ENCODE measurements around the gene TATDN3. TPM values are rescaled to one million over a fixed set of nuclear protein-coding genes. Genes with fewer than 3 reads are reported as not detected.

Gene TATDN3
- total RNA-seq, 2 experiments from 2014 or later, result 35.4 to 52.5 TPM

DNA sequence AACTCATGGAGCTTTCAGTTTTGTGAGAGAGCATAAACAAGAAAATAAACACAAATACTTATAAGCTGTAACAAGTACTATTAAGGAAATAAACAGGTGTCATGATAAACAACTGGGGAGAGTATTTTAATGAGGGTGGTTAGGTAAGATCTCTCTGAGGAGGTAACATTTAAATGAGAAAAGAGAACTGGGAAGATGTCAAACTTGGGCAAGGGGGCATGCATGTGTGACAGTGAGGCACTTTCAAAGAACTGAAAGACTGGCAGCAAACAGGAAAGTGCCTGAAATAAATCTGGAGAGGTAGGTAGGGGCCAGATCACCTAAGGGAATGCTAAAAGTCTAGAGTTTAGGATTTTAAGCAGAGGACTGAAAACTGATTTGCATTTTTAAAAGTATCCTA, 37.9 kb upstream of the TATDN3 start:
- no TSS peak for BruUV-seq (replicated peaks)
- Histone ChIP-seq H3K27ac (ENCODE audit: low read depth, low read length, poor library complexity, severe bottlenecking) (peak overlapping the region; percentile 65), H3K9me2 (ENCODE audit: insufficient read depth, low read length) (no peaks in the 10 kb centered on the region), H3K4me2 (ENCODE audit: low read length) (peak overlapping the region; percentile 50), H3K4me3 (ENCODE audit: low read depth, low read length, poor library complexity, severe bottlenecking) (peak overlapping the region; percentile 15), H4K20me1 (ENCODE audit: insufficient read depth, low read length) (peaks cover 7% of the 10 kb centered on the region), H3K4me1 (ENCODE audit: insufficient read depth, low read length, poor library complexity, severe bottlenecking) (peaks cover 48% of the 10 kb centered on the region), H3K36me3 (ENCODE audit: insufficient read depth, low read length) (peaks cover 23% of the 10 kb centered on the region), H2AFZ (ENCODE audit: low read length) (no peak overlapping the region), H3K9me3 (ENCODE audit: low read length) (no peaks in the 10 kb centered on the region), H3K79me2 (ENCODE audit: insufficient read depth, low read depth, low read length) (peaks cover 49% of the 10 kb centered on the region; the same call in 1 of the 2 replicates)
- POLR2A ChIA-PET, result interaction anchor here (0.6 to 3.7 kb wide), 7 partner anchors 10 to 357 kb away, joined by 3 to 25 read pairs (median 4); partner anchors contain the start of genes NSL1 and TATDN3
- DNase-seq (ENCODE audit: low spot score), result peak; percentile 22
- TF ChIP-seq CTCF (conservative IDR thresholded peaks at IDR 0.05; ENCODE audit: low read length), result no peak
- TF ChIP-seq EZH2phosphoT487 (IDR thresholded peaks at IDR 0.05; ENCODE audit: borderline replicate concordance, low read depth, low read length), result no peak
- intact Hi-C loops (cut with micrococcal nuclease; ENCODE audit: unreplicated experiment), result loop anchor here (2.0 to 5.0 kb wide), 3 partner anchors 39 to 244 kb away; partner anchors contain the start of genes NSL1 and TATDN3
- CTCF ChIA-PET (ENCODE audit: unreplicated experiment), result no interaction called here

DNA sequence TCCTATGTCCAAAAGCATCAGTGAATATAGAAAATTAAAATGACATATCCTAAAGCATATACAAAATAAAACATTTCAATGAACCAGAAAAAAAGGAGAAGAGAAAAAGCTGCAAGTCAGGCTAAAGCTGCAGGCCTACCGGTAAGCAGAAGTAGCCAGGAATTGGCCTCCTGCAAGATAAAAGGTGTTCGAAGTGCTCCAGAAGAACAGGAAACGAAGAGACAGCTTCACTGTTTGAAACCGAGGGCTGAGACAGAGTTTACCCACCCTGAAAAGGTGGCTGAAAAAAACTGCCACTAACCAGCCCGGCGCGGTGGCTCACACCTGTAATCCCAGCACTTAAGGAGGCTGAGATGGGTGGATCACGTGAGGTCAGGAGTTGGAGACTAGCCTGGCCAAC, 37.5 kb upstream of the TATDN3 start:
- TF ChIP-seq EZH2phosphoT487 (IDR thresholded peaks at IDR 0.05; ENCODE audit: borderline replicate concordance, low read depth, low read length) (no peak), CTCF (conservative IDR thresholded peaks at IDR 0.05; ENCODE audit: low read length) (no peak)
- Histone ChIP-seq H2AFZ (ENCODE audit: low read length) (no peak overlapping the region), H3K9me3 (ENCODE audit: low read length) (no peaks in the 10 kb centered on the region), H3K36me3 (ENCODE audit: insufficient read depth, low read length) (peaks cover 28% of the 10 kb centered on the region), H3K79me2 (ENCODE audit: insufficient read depth, low read depth, low read length) (peaks cover 45% of the 10 kb centered on the region; the same call in 1 of the 2 replicates), H4K20me1 (ENCODE audit: insufficient read depth, low read length) (peaks cover 7% of the 10 kb centered on the region), H3K9me2 (ENCODE audit: insufficient read depth, low read length) (no peaks in the 10 kb centered on the region), H3K4me2 (ENCODE audit: low read length) (peak overlapping the region; percentile 50), H3K4me1 (ENCODE audit: insufficient read depth, low read length, poor library complexity, severe bottlenecking) (peaks cover 48% of the 10 kb centered on the region), H3K27ac (ENCODE audit: low read depth, low read length, poor library complexity, severe bottlenecking) (peak overlapping the region; percentile 65), H3K4me3 (ENCODE audit: low read depth, low read length, poor library complexity, severe bottlenecking) (peak overlapping the region; percentile 15)
- intact Hi-C loops (cut with micrococcal nuclease; ENCODE audit: unreplicated experiment), result loop anchor here (2.0 to 5.0 kb wide), 3 partner anchors 38 to 243 kb away; partner anchors contain the start of genes NSL1 and TATDN3
- CTCF ChIA-PET (ENCODE audit: unreplicated experiment), result no interaction called here
- POLR2A ChIA-PET, result interaction anchor here (1.0 to 3.7 kb wide), 5 partner anchors 15 to 54 kb away, joined by 4 to 25 read pairs (median 4); partner anchors contain the start of genes NSL1 and TATDN3
- DNase-seq (ENCODE audit: low spot score), result peak; percentile 81
- BruUV-seq (replicated peaks), result no TSS peak

DNA sequence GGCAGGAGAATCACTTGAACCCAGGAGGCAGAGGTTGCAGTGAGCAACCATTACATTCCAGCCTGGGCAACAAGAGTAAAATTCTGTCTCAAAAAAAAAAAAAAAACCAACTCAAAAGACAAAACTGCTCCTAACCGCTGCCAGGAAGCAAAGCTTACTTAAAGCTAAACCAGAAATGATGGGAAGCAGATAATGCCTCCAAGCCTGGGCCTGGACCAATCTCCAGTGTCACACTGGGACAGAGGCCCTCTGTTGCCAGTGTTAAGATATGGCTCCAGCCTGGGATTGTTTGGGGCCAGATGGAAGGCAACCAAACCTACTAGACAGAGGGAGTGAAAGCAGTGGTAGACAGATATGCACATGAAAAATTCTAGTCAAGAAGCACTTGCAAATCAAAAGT, 37.0 kb upstream of the TATDN3 start:
- TF ChIP-seq EZH2phosphoT487 (IDR thresholded peaks at IDR 0.05; ENCODE audit: borderline replicate concordance, low read depth, low read length) (no peak), CTCF (conservative IDR thresholded peaks at IDR 0.05; ENCODE audit: low read length) (no peak)
- Histone ChIP-seq H3K79me2 (ENCODE audit: insufficient read depth, low read depth, low read length) (peaks cover 43% of the 10 kb centered on the region; the same call in 1 of the 2 replicates), H3K9me2 (ENCODE audit: insufficient read depth, low read length) (no peaks in the 10 kb centered on the region), H2AFZ (ENCODE audit: low read length) (no peak overlapping the region), H3K27ac (ENCODE audit: low read depth, low read length, poor library complexity, severe bottlenecking) (peak overlapping the region; percentile 65), H3K9me3 (ENCODE audit: low read length) (no peaks in the 10 kb centered on the region), H3K4me1 (ENCODE audit: insufficient read depth, low read length, poor library complexity, severe bottlenecking) (peaks cover 45% of the 10 kb centered on the region), H3K36me3 (ENCODE audit: insufficient read depth, low read length) (peaks cover 28% of the 10 kb centered on the region), H4K20me1 (ENCODE audit: insufficient read depth, low read length) (peaks cover 7% of the 10 kb centered on the region), H3K4me2 (ENCODE audit: low read length) (peak overlapping the region; percentile 50), H3K4me3 (ENCODE audit: low read depth, low read length, poor library complexity, severe bottlenecking) (peak overlapping the region; percentile 15)
- intact Hi-C loops (cut with micrococcal nuclease; ENCODE audit: unreplicated experiment), result loop anchor here (2.0 to 5.0 kb wide), 3 partner anchors 38 to 243 kb away; partner anchors contain the start of genes NSL1 and TATDN3
- DNase-seq (ENCODE audit: low spot score), result no peak
- no TSS peak for BruUV-seq (replicated peaks)
- CTCF ChIA-PET (ENCODE audit: unreplicated experiment), result no interaction called here
- POLR2A ChIA-PET, result interaction anchor here (0.6 to 3.7 kb wide), 9 partner anchors 9 to 1114 kb away, joined by 3 to 25 read pairs (median 4); partner anchors contain the start of genes NSL1 and TATDN3

Data from OCI-LY7 (cell line).